ENCODE data around the gene MDK.

DNA sequence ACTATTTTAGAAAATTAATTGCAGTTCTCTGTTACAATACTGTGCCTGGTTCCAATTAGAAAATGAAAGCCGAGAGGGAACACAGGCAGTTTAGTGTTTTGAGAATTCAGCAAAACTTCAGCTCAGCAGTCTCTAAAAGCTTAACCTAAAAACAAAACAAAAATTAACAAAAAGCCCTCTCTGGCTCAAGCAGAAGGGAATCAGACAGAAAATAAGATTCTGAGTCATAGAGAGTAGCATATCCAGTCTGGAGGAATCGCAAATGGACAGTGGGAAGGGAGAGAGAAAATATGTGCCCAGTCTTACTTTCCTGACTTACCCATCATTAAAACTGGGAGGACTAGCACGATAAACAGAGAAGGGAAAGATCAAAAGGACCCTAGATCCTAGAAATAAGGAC lies 48.2 kb downstream of the MDK start:
- TF ChIP-seq POLR2AphosphoS5 (IDR thresholded peaks at IDR 0.05; ENCODE audit: borderline replicate concordance, low read depth, low read length) = no peak
- TF ChIP-seq EZH2 (IDR thresholded peaks at IDR 0.05) = no peak
- TF ChIP-seq FOXP2 (optimal IDR thresholded peaks at IDR 0.05; ENCODE audit: control extremely low read depth, extremely low read length, insufficient read depth) = no peak
